A673 (cell line): ENCODE results near the gene MEAF6.

Experiments
- EZH2 ChIP-seq: fragments of 200-600 bp; sonication (generic); IDR thresholded peaks from 2 replicates; pipeline ENCODE4 v1.6.1; 2017; ENCODE audit warnings: borderline replicate concordance, low read depth, mild to moderate bottlenecking, mixed read lengths, antibody characterized with exemption, low read length; ENCODE audit not compliant: poor library complexity, severe bottlenecking
- TF ChIP-seq, protein P1 (sequence below): fragments of 300-800, 200-600 bp; sonication (generic); conservative IDR thresholded peaks from 2 replicates; pipeline ENCODE4 v1.5.1; 2017; ENCODE audit warnings: low read depth, mild to moderate bottlenecking, antibody characterized with exemption, low read length, moderate library complexity, mixed read lengths

- TF ChIP-seq, protein P1, sequence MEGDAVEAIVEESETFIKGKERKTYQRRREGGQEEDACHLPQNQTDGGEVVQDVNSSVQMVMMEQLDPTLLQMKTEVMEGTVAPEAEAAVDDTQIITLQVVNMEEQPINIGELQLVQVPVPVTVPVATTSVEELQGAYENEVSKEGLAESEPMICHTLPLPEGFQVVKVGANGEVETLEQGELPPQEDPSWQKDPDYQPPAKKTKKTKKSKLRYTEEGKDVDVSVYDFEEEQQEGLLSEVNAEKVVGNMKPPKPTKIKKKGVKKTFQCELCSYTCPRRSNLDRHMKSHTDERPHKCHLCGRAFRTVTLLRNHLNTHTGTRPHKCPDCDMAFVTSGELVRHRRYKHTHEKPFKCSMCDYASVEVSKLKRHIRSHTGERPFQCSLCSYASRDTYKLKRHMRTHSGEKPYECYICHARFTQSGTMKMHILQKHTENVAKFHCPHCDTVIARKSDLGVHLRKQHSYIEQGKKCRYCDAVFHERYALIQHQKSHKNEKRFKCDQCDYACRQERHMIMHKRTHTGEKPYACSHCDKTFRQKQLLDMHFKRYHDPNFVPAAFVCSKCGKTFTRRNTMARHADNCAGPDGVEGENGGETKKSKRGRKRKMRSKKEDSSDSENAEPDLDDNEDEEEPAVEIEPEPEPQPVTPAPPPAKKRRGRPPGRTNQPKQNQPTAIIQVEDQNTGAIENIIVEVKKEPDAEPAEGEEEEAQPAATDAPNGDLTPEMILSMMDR, result no peak
- TF ChIP-seq EZH2, result no peak
Observed at GRCh38 chr1:37497832-37498231, 16.7 kb downstream of the MEAF6 start.
